ENCODE measurements around the gene PLCB1. TPM values are rescaled to one million over a fixed set of nuclear protein-coding genes. Genes with fewer than 3 reads are reported as not detected.

The PLCB1 gene
- polyA plus RNA-seq, 1 experiment = 16.4 TPM

DNA sequence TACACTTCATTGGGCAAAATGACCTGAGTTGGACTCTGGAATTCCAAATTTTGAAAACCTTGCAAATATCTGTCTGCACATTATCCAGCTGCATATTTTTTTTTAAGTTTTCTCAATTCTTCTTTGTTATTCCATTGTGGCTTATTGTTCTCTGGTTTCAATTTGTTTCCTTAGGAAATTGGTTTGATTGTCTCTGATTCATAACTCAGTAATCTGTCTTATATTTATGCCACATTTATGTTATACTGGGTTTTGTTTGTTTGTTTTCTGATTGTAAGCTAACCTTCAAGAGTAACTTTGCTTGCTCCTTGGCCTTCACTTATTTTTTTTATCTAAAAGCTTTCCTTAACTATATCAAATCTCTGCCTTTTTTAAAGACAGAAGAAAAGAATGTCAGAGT lies 743.5 kb downstream of the PLCB1 start:
- ChIA-PET POLR2A (no interaction called here), CTCF (interaction anchor here (3.7 kb wide), 1 partner anchor 22 kb away, joined by 17 read pairs; no protein-coding TSS in a partner anchor)
- no peak for DNase-seq (ENCODE audit: low read depth, low spot score)

DNA sequence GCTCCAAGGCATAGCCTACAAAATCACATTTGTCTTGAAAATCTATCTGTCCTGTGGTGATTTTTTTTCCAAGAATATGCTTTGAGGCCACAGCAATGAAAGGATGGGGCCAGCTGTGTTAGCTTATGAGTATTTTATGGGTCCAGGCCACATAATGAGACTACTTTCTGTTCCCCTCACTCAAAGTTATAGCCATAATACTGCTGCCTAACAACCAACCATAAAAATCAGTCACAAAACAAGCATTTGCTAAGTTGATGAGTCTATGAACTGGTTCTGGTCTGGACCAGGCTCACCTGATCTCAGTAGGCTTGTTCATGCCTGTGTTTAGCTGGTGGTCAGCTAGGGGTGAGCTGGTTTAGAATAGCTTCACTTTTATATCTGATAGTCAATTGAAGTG lies 744.3 kb downstream of the PLCB1 start:
- no peak for TF ChIP-seq CTCF (IDR thresholded peaks at IDR 0.05; ENCODE audit: low read depth, low read length)
- Histone ChIP-seq H3K9me3 (ENCODE audit: control insufficient read depth, insufficient read depth, low read length) (no peaks in the 10 kb centered on the region), H3K27me3 (ENCODE audit: control insufficient read depth, insufficient read depth, low read length) (no peaks in the 10 kb centered on the region), H3K27ac (ENCODE audit: low read depth, low read length) (no peak overlapping the region), H3K4me3 (ENCODE audit: low read depth, low read length) (no peak overlapping the region)
- ChIA-PET POLR2A (no interaction called here), CTCF (interaction anchor here (3.7 kb wide), 1 partner anchor 22 kb away, joined by 17 read pairs; no protein-coding TSS in a partner anchor)
- DNase-seq (ENCODE audit: low read depth, low spot score) = no peak

More for the DNA sequence above, 743.5 kb downstream of the PLCB1 start:
- no peak for TF ChIP-seq CTCF (IDR thresholded peaks at IDR 0.05; ENCODE audit: low read depth, low read length)
- H3K9me3 ChIP-seq (ENCODE audit: control insufficient read depth, insufficient read depth, low read length) = no peaks in the 10 kb centered on the region
- H3K27me3 ChIP-seq (ENCODE audit: control insufficient read depth, insufficient read depth, low read length) = no peaks in the 10 kb centered on the region
- no peak overlapping the region for H3K4me3 ChIP-seq (ENCODE audit: low read depth, low read length)
- H3K27ac ChIP-seq (ENCODE audit: low read depth, low read length) = no peak overlapping the region

DNA sequence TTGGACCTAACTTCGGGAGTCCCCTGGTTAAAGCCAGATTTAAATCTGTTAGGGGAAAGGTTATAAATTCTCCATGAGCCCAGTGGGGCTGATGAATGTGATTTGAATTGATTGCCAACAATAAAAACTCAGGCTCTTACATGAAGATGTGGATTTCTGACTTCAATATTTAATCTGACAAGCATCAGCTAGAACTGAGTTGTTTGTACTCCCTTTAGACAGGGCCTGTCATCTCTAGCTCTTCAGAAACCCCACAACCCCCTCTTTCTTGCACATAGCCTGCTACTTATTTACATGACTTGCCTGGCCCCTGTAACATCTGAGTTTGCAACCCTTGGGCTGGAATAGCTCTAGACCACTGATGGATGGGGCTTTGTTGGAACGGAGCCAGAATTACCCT lies 745.2 kb downstream of the PLCB1 start:
- Histone ChIP-seq H3K9me3 (ENCODE audit: control insufficient read depth, insufficient read depth, low read length) (no peaks in the 10 kb centered on the region), H3K4me3 (ENCODE audit: low read depth, low read length) (no peak overlapping the region), H3K27me3 (ENCODE audit: control insufficient read depth, insufficient read depth, low read length) (no peaks in the 10 kb centered on the region), H3K27ac (ENCODE audit: low read depth, low read length) (no peak overlapping the region)
- no peak for DNase-seq (ENCODE audit: low read depth, low spot score)
- no peak for TF ChIP-seq CTCF (IDR thresholded peaks at IDR 0.05; ENCODE audit: low read depth, low read length)
- ChIA-PET CTCF (interaction anchor here (3.7 kb wide), 1 partner anchor 23 kb away, joined by 17 read pairs; no protein-coding TSS in a partner anchor), POLR2A (no interaction called here)

GRCh38 chr20:8879669-8880068 lies 747.6 kb downstream of the PLCB1 start:
- ChIA-PET POLR2A (no interaction called here), CTCF (no interaction called here)
- Histone ChIP-seq H3K4me3 (ENCODE audit: low read depth, low read length) (no peak overlapping the region), H3K9me3 (ENCODE audit: control insufficient read depth, insufficient read depth, low read length) (no peaks in the 10 kb centered on the region), H3K27ac (ENCODE audit: low read depth, low read length) (no peak overlapping the region), H3K27me3 (ENCODE audit: control insufficient read depth, insufficient read depth, low read length) (no peaks in the 10 kb centered on the region)
- no peak for TF ChIP-seq CTCF (IDR thresholded peaks at IDR 0.05; ENCODE audit: low read depth, low read length)
- DNase-seq (ENCODE audit: low read depth, low spot score) = no peak

GRCh38 chr20:8880085-8880853 lies 748.2 kb downstream of the PLCB1 start:
- H3K27me3 ChIP-seq (ENCODE audit: control insufficient read depth, insufficient read depth, low read length) = no peaks in the 10 kb centered on the region
- DNase-seq (ENCODE audit: low read depth, low spot score) = no peak
- no peak for TF ChIP-seq CTCF (IDR thresholded peaks at IDR 0.05; ENCODE audit: low read depth, low read length)
- POLR2A ChIA-PET = no interaction called here
- CTCF ChIA-PET = interaction anchor here (0.7 kb wide), 1 partner anchor 729 kb away, joined by 5 read pairs; no protein-coding TSS in a partner anchor
- H3K9me3 ChIP-seq (ENCODE audit: control insufficient read depth, insufficient read depth, low read length) = no peaks in the 10 kb centered on the region
- H3K27ac ChIP-seq (ENCODE audit: low read depth, low read length) = no peak overlapping the region
- H3K4me3 ChIP-seq (ENCODE audit: low read depth, low read length) = no peak overlapping the region

Measured in AG04450 (cell line).